Measurements from ENCODE around the gene NTPCR.

NTPCR gene

GRCh38 chr1:232979558-232979957, 29.1 kb downstream of the NTPCR start:
- peaks cover 0 to 63% of the 10 kb centered on the region in 2 experiments; a peak in 2 of 3 replicates for H3K36me3 ChIP-seq (ENCODE audit: control insufficient read depth in 2 of 2, insufficient read depth in 1 of 2, low read length in 2 of 2)
- ChIA-PET CTCF (interaction anchor here (1.1 kb wide), 1 partner anchor 28 kb away, joined by 3 read pairs; no protein-coding TSS in a partner anchor), POLR2A (no interaction called here)
- H3K4me3 ChIP-seq (ENCODE audit: low read depth, low read length): no peak overlapping the region
- TF ChIP-seq ZNF521 (tag by site-specific recombination; IDR thresholded peaks at IDR 0.05) (no peak), ZSCAN4 (tag by site-specific recombination; IDR thresholded peaks at IDR 0.05) (no peak), ZNF701 (tag by site-specific recombination; IDR thresholded peaks at IDR 0.05) (no peak), INSM2 (tag by site-specific recombination; IDR thresholded peaks at IDR 0.05) (no peak), TCF7L2 (IDR thresholded peaks at IDR 0.05; ENCODE audit: borderline replicate concordance, low read depth, low read length) (no peak), ZNF335 (tag by site-specific recombination; conservative IDR thresholded peaks at IDR 0.05) (no peak), TRIM28 (IDR thresholded peaks at IDR 0.05; ENCODE audit: borderline replicate concordance, low read length) (no peak), ZNF16 (tag by site-specific recombination; IDR thresholded peaks at IDR 0.05; ENCODE audit: low read depth) (no peak), AEBP2 (tag by site-specific recombination; IDR thresholded peaks at IDR 0.05; ENCODE audit: borderline replicate concordance) (no peak), ZNF169 (tag by site-specific recombination; IDR thresholded peaks at IDR 0.05) (no peak), ZSCAN16 (tag by site-specific recombination; IDR thresholded peaks at IDR 0.05) (no peak)
- peaks cover 7% of the 10 kb centered on the region for H3K4me1 ChIP-seq (ENCODE audit: control insufficient read depth, insufficient read depth, low read length)
- no peak overlapping the region for H3K27ac ChIP-seq (ENCODE audit: extremely low read depth, low read depth, low read length)
- H3K9me3 ChIP-seq (ENCODE audit: control insufficient read depth, insufficient read depth, low read depth, low read length): no peaks in the 10 kb centered on the region

- CTCF ChIA-PET: interaction anchor here (1.1 kb wide), 1 partner anchor 29 kb away, joined by 3 read pairs; no protein-coding TSS in a partner anchor
- Histone ChIP-seq H3K27ac (ENCODE audit: extremely low read depth, low read depth, low read length) (no peak overlapping the region), H3K4me3 (ENCODE audit: low read depth, low read length) (no peak overlapping the region), H3K9me3 (ENCODE audit: control insufficient read depth, insufficient read depth, low read depth, low read length) (no peaks in the 10 kb centered on the region), H3K4me1 (ENCODE audit: control insufficient read depth, insufficient read depth, low read length) (peaks cover 7% of the 10 kb centered on the region), H3K36me3 (ENCODE audit: control insufficient read depth in 2 of 2, insufficient read depth in 1 of 2, low read length in 2 of 2) (peaks cover 0 to 63% of the 10 kb centered on the region in 2 experiments; a peak in 2 of 3 replicates)
- POLR2A ChIA-PET: interaction anchor here (0.5 kb wide), 1 partner anchor 188 kb away, joined by 3 read pairs; no protein-coding TSS in a partner anchor
- TF ChIP-seq PRDM6 (tag by site-specific recombination; IDR thresholded peaks at IDR 0.05) (no peak), ZNF621 (tag by site-specific recombination; IDR thresholded peaks at IDR 0.05) (no peak), ZNF530 (tag by site-specific recombination; IDR thresholded peaks at IDR 0.05; ENCODE audit: low read depth) (no peak), SP3 (tag by site-specific recombination; IDR thresholded peaks at IDR 0.05) (no peak), ZNF518A (tag by site-specific recombination; conservative IDR thresholded peaks at IDR 0.05; ENCODE audit: low read depth) (no peak), ZNF654 (tag by site-specific recombination; IDR thresholded peaks at IDR 0.05; ENCODE audit: low read depth) (no peak), ZSCAN30 (tag by site-specific recombination; IDR thresholded peaks at IDR 0.05) (no peak), ZNF747 (tag by site-specific recombination; IDR thresholded peaks at IDR 0.05) (no peak), ZNF677 (tag by site-specific recombination; IDR thresholded peaks at IDR 0.05) (no peak), ZNF16 (tag by site-specific recombination; IDR thresholded peaks at IDR 0.05; ENCODE audit: low read depth) (no peak)
Observed at GRCh38 chr1:232980355-232980978, 30.1 kb downstream of the NTPCR start.

Measured in HEK293 (cell line).